Progenitor cell of endocrine pancreas (in vitro differentiated cells): ENCODE measurements around the gene IFI35. TPM values are rescaled to one million over a fixed set of nuclear protein-coding genes. Genes with fewer than 3 reads are reported as not detected.
"Not testable (repeated sequence)": the region's sequence is repeated elsewhere in the genome, so short reads cannot be mapped to it uniquely, and the experiment has no call there.

Source experiments
- DNase-seq: peaks from one replicate; pipeline ENCODE4 v3.0.0; 2021; ENCODE audit warnings: low spot score; ENCODE audit not compliant: unreplicated experiment
- H3K27ac Mint-ChIP-seq: 2 replicates; pipeline ENCODE4 v1.8.0; 2021; ENCODE audit warnings: mild to moderate bottlenecking, moderate library complexity, mixed read lengths
- H3K27me3 Mint-ChIP-seq: 2 replicates; pipeline ENCODE4 v1.8.0; 2021; ENCODE audit warnings: mixed read lengths
- H3K36me3 Mint-ChIP-seq: 2 replicates; pipeline ENCODE4 v1.8.0; 2022; ENCODE audit warnings: mixed read lengths; ENCODE audit not compliant: insufficient read depth
- H3K4me1 Mint-ChIP-seq: 2 replicates; pipeline ENCODE4 v1.8.0; 2021; ENCODE audit warnings: low read depth, mixed read lengths
- H3K4me3 Mint-ChIP-seq: 2 replicates; pipeline ENCODE4 v1.8.0; 2021; ENCODE audit warnings: low read depth, mild to moderate bottlenecking, moderate library complexity, mixed read lengths
- H3K9me3 Mint-ChIP-seq: 2 replicates; pipeline ENCODE4 v1.8.0; 2021; ENCODE audit warnings: low read depth, mixed read lengths
- CTCF ChIP-seq: fragments of 200-600 bp; sonication (generic); IDR thresholded peaks from one replicate; pipeline ENCODE4 v1.5.0; 2021; ENCODE audit warnings: antibody characterized with exemption, mild to moderate bottlenecking; ENCODE audit not compliant: unreplicated experiment
- total RNA-seq: library from RNA; stranded (reverse); gene quantifications from 2 replicates; pipeline ENCODE4 v1.2.1, GENCODE V29; 2021

The IFI35 gene
- total RNA-seq, 1 donor from 2014 or later: 1.6 TPM

- Mint-ChIP-seq H3K4me1 (peaks cover 13% of the 10 kb centered on the region), H3K27ac (no peak overlapping the region), H3K36me3 (peaks cover 26% of the 10 kb centered on the region), H3K4me3 (no peak overlapping the region), H3K27me3 (no peaks in the 10 kb centered on the region), H3K9me3 (no peaks in the 10 kb centered on the region)
- TF ChIP-seq CTCF: no peak
- DNase-seq: no peak
These were observed 13.7 kb upstream of the IFI35 start for GRCh38 chr17:42992872-42993271.

- not testable (repeated sequence) for H3K27me3 Mint-ChIP-seq, H3K9me3 Mint-ChIP-seq, H3K4me3 Mint-ChIP-seq, DNase-seq, H3K27ac Mint-ChIP-seq
- Mint-ChIP-seq H3K4me1 (peaks cover 15% of the 10 kb centered on the region), H3K36me3 (peaks cover 22% of the 10 kb centered on the region)
These were observed 12.7 kb upstream of the IFI35 start for GRCh38 chr17:42993913-42994312.

- peak overlapping the region; percentile 99 for H3K27ac Mint-ChIP-seq
- peak overlapping the region; percentile 88 for H3K4me3 Mint-ChIP-seq
- no peaks in the 10 kb centered on the region for H3K9me3 Mint-ChIP-seq
- no peaks in the 10 kb centered on the region for H3K27me3 Mint-ChIP-seq
- peaks cover 24% of the 10 kb centered on the region for H3K4me1 Mint-ChIP-seq
- TF ChIP-seq CTCF: no peak
- peaks cover 18% of the 10 kb centered on the region for H3K36me3 Mint-ChIP-seq
- no peak for DNase-seq
These were observed 9.1 kb upstream of the IFI35 start for GRCh38 chr17:42997390-42997983.

GRCh38 chr17:42997984-42998938, 8.3 kb upstream of the IFI35 start, which contains the start of gene RPL27:
TSS of gene RPL27 (plus strand) at chr17:42998419. CDS start at chr17:42998751, 332 bp downstream.
- H3K27me3 Mint-ChIP-seq: no peaks in the 10 kb centered on the region
- DNase-seq: peak; percentile 87
- peak; percentile 75 for TF ChIP-seq CTCF
- peak within 1 kb of the TSS; percentile 99 for H3K27ac Mint-ChIP-seq
- no peaks in the 10 kb centered on the region for H3K9me3 Mint-ChIP-seq
- peaks cover 19% of the 10 kb centered on the region for H3K36me3 Mint-ChIP-seq
- H3K4me1 Mint-ChIP-seq: peaks cover 24% of the 10 kb centered on the region
- peak within 1 kb of the TSS; percentile 88 for H3K4me3 Mint-ChIP-seq

- H3K4me1 Mint-ChIP-seq: peaks cover 24% of the 10 kb centered on the region
- no peak for DNase-seq
- H3K27ac Mint-ChIP-seq: peak overlapping the region; percentile 99
- H3K9me3 Mint-ChIP-seq: no peaks in the 10 kb centered on the region
- no peak for TF ChIP-seq CTCF
- no peaks in the 10 kb centered on the region for H3K27me3 Mint-ChIP-seq
- H3K36me3 Mint-ChIP-seq: peaks cover 16% of the 10 kb centered on the region
- H3K4me3 Mint-ChIP-seq: peak overlapping the region; percentile 88
These were observed 7.5 kb upstream of the IFI35 start for GRCh38 chr17:42999003-42999525.

- not testable (repeated sequence) for H3K4me3 Mint-ChIP-seq, DNase-seq, H3K27me3 Mint-ChIP-seq, H3K9me3 Mint-ChIP-seq, H3K27ac Mint-ChIP-seq
- Mint-ChIP-seq H3K36me3 (peaks cover 14% of the 10 kb centered on the region), H3K4me1 (peaks cover 19% of the 10 kb centered on the region)
These were observed 5.7 kb upstream of the IFI35 start for GRCh38 chr17:43000894-43001293.
